GM13977 (cell line): Measurements from ENCODE around the gene DNAJB9.

Source experiments
- DNase-seq: peaks from one replicate; pipeline ENCODE4 v3.0.0; 2012; ENCODE audit warnings: low spot score
- CTCF ChIP-seq: IDR thresholded peaks from 2 replicates; pipeline ENCODE4 v1.5.1; 2012; ENCODE audit warnings: mild to moderate bottlenecking, control low read depth; ENCODE audit not compliant: insufficient read depth; ENCODE audit errors: extremely low read depth, missing control alignments
- in situ Hi-C: fragments of 300-500 bp; cut with MboI; formaldehyde crosslinking; loops from one replicate; pipeline ENCODE4 v1.12.0; 2022; ENCODE audit warnings: low sequenced_read_pairs, low pct_unique_long_range_greater_than_20kb, mixed read lengths, inconsistent platforms; ENCODE audit not compliant: unreplicated experiment

The DNAJB9 gene

GRCh38 chr7:108592646-108593201, 23.1 kb downstream of the DNAJB9 start:
- peak; percentile 12 for TF ChIP-seq CTCF
- in situ Hi-C loops: no loop called here
- no peak for DNase-seq

- no peak for DNase-seq
- TF ChIP-seq CTCF: no peak
- in situ Hi-C loops: no loop called here
Observed at GRCh38 chr7:108596560-108596959, 26.9 kb downstream of the DNAJB9 start.

- in situ Hi-C loops: no loop called here
- DNase-seq: no peak
- no peak for TF ChIP-seq CTCF
Observed at GRCh38 chr7:108598153-108598552, 28.5 kb downstream of the DNAJB9 start.

GRCh38 chr7:108598914-108599580, 29.4 kb downstream of the DNAJB9 start:
- no peak for TF ChIP-seq CTCF
- no peak for DNase-seq
- in situ Hi-C loops: no loop called here

- no peak for DNase-seq
- TF ChIP-seq CTCF: no peak
- in situ Hi-C loops: no loop called here
Observed at GRCh38 chr7:108600399-108600798, 30.7 kb downstream of the DNAJB9 start.

- no peak for DNase-seq
- in situ Hi-C loops: no loop called here
- TF ChIP-seq CTCF: no peak
Observed at GRCh38 chr7:108603656-108604306, 34.1 kb downstream of the DNAJB9 start.
